Mesenchymal stem cell (in vitro differentiated cells and primary cell): Measurements from ENCODE around the gene SSU72. TPM values are rescaled to one million over a fixed set of nuclear protein-coding genes. Genes with fewer than 3 reads are reported as not detected.

Experiments
- DNase-seq: peaks from one replicate; pipeline ENCODE4 v3.0.0-alpha.2; 2013
- H2AFZ ChIP-seq: one replicate; pipeline ENCODE4 v1.6.1; 2013; ENCODE audit warnings: low read depth, mild to moderate bottlenecking, control low read depth, inconsistent platforms, low read length, moderate library complexity
- H2AK5ac ChIP-seq: 2 replicates; pipeline ENCODE4 v1.6.1; 2013; ENCODE audit warnings: low read length, moderate library complexity, mild to moderate bottlenecking, inconsistent platforms; ENCODE audit not compliant: severe bottlenecking
- H2BK120ac ChIP-seq: one replicate; pipeline ENCODE4 v1.6.1; 2013; ENCODE audit warnings: low read depth, mild to moderate bottlenecking, inconsistent platforms, low read length, moderate library complexity
- H2BK12ac ChIP-seq, 2 experiments: one replicate each; pipeline ENCODE4 v1.6.1; 2013; ENCODE audit warnings: inconsistent platforms in 2 of 2, low read length in 2 of 2, mild to moderate bottlenecking in 2 of 2, moderate library complexity in 2 of 2, control low read depth in 1 of 2
- H2BK15ac ChIP-seq: one replicate; pipeline ENCODE4 v1.6.1; 2013; ENCODE audit warnings: mild to moderate bottlenecking, low read depth, inconsistent platforms; ENCODE audit not compliant: poor library complexity, severe bottlenecking
- H2BK5ac ChIP-seq: 2 replicates; pipeline ENCODE4 v1.6.1; 2013; ENCODE audit warnings: low read depth, mild to moderate bottlenecking, low read length, control low read depth, inconsistent platforms; ENCODE audit not compliant: poor library complexity, severe bottlenecking
- H3K14ac ChIP-seq, 2 experiments: one replicate each; pipeline ENCODE4 v1.6.1; 2013; ENCODE audit warnings: inconsistent platforms in 2 of 2, low read length in 2 of 2, control low read depth in 1 of 2, mild to moderate bottlenecking in 1 of 2, moderate library complexity in 1 of 2
- H3K18ac ChIP-seq, 2 experiments: one replicate each; pipeline ENCODE4 v1.6.1; 2013; ENCODE audit warnings: inconsistent platforms in 2 of 2, low read length in 2 of 2, control low read depth in 1 of 2, low read depth in 1 of 2, mild to moderate bottlenecking in 1 of 2
- H3K23ac ChIP-seq, 2 experiments: one replicate each; pipeline ENCODE4 v1.6.1; 2013; ENCODE audit warnings: inconsistent platforms in 2 of 2, low read length in 2 of 2, mild to moderate bottlenecking in 2 of 2, moderate library complexity in 2 of 2, control low read depth in 1 of 2
- H3K27ac ChIP-seq: 2 replicates; pipeline ENCODE4 v1.5.1; 2013; ENCODE audit warnings: mild to moderate bottlenecking, moderate library complexity, low read length, control low read depth, inconsistent platforms; ENCODE audit not compliant: poor library complexity, severe bottlenecking
- H3K27me3 ChIP-seq, 2 experiments: 2 replicates each; pipeline versions ENCODE4 v1.6.1 to v1.7.0; 2013; ENCODE audit warnings: low read length in 2 of 2, mild to moderate bottlenecking in 2 of 2, moderate library complexity in 2 of 2, control low read depth in 1 of 2, inconsistent platforms in 1 of 2; ENCODE audit not compliant: control insufficient read depth in 1 of 2, insufficient read depth in 1 of 2
- H3K36me3 ChIP-seq, 2 experiments: 2 replicates each; pipeline versions ENCODE4 v1.6.1 to v1.7.0; 2013; ENCODE audit warnings: low read length in 2 of 2, control low read depth in 1 of 2, inconsistent platforms in 1 of 2, low read depth in 1 of 2, mild to moderate bottlenecking in 1 of 2; ENCODE audit not compliant: insufficient read depth in 2 of 2, control insufficient read depth in 1 of 2
- H3K4ac ChIP-seq, 2 experiments: one replicate each; pipeline ENCODE4 v1.6.1; 2013; ENCODE audit warnings: inconsistent platforms in 2 of 2, low read length in 2 of 2, mild to moderate bottlenecking in 2 of 2, moderate library complexity in 2 of 2, control low read depth in 1 of 2, low read depth in 1 of 2
- H3K4me1 ChIP-seq: 2 replicates; pipeline ENCODE4 v1.6.1; 2013; ENCODE audit warnings: low read depth, low read length, control low read depth; ENCODE audit not compliant: control insufficient read depth, insufficient read depth
- H3K4me2 ChIP-seq: 2 replicates; pipeline ENCODE4 v1.6.1; 2013; ENCODE audit warnings: low read length, mild to moderate bottlenecking, inconsistent platforms; ENCODE audit not compliant: poor library complexity, severe bottlenecking
- H3K4me3 ChIP-seq, 2 experiments: 2 replicates each; pipeline versions ENCODE4 v1.5.1 to v1.7.0; 2013; ENCODE audit warnings: low read length in 2 of 2, mild to moderate bottlenecking in 2 of 2, control low read depth in 1 of 2, low read depth in 1 of 2; ENCODE audit not compliant: insufficient read depth in 1 of 2
- H3K79me1 ChIP-seq: replicated peaks from 2 replicates; pipeline ENCODE4 v1.6.1; 2013; ENCODE audit warnings: mild to moderate bottlenecking, control low read depth, low read length, inconsistent platforms; ENCODE audit not compliant: poor library complexity, severe bottlenecking
- H3K9ac ChIP-seq: 2 replicates; pipeline ENCODE4 v1.7.0; 2013; ENCODE audit warnings: mild to moderate bottlenecking, low read length, moderate library complexity
- H3K9me3 ChIP-seq: 2 replicates; pipeline ENCODE4 v1.7.0; 2013; ENCODE audit warnings: mild to moderate bottlenecking, low read length; ENCODE audit not compliant: control insufficient read depth
- H4K8ac ChIP-seq: one replicate; pipeline ENCODE4 v1.6.1; 2013; ENCODE audit warnings: inconsistent platforms, mild to moderate bottlenecking, low read length, moderate library complexity
- H4K91ac ChIP-seq: one replicate; pipeline ENCODE4 v1.6.1; 2013; ENCODE audit warnings: mild to moderate bottlenecking, low read length, inconsistent platforms
- WGBS: methylation state at CpG from one replicate; pipeline ENCODE4 v1.1.7; 2013; ENCODE audit warnings: mixed read lengths; 5-methylcytosine and 5-hydroxymethylcytosine counted together
- polyA plus RNA-seq, 2 experiments: library from polyadenylated mRNA; stranded (reverse); fragments of 200-250 nt; gene quantifications; one replicate each; pipeline ENCODE4 v1.2.3, GENCODE V29; 2013

SSU72 gene
- 139 TPM for polyA plus RNA-seq (2013, experiment 1 of 2)
- polyA plus RNA-seq (2013, experiment 2 of 2): 138 TPM

- Histone ChIP-seq H2BK15ac (peak within 1 kb of the TSS; percentile 94), H3K4ac (peak within 1 kb of the TSS; percentile 88 to 97), H3K36me3 (peaks cover 9 to 11% of the 10 kb centered on the region in 2 experiments), H3K79me1 (peaks cover 5% of the 10 kb centered on the region), H3K27me3 (peaks cover 7 to 17% of the 10 kb centered on the region in 2 experiments), H3K4me1 (peaks cover 9% of the 10 kb centered on the region), H4K91ac (peak within 1 kb of the TSS; percentile 98), H3K9me3 (no peaks in the 10 kb centered on the region), H3K18ac (peak within 1 kb of the TSS; percentile 69 to 94), H2BK5ac (peak within 1 kb of the TSS; percentile 91), H2AK5ac (peak within 1 kb of the TSS; percentile 64), H3K14ac (peak within 1 kb of the TSS in 1 of 2 experiments; percentile 95), H2BK12ac (peak within 1 kb of the TSS in 1 of 2 experiments; percentile 57), H3K23ac (peak within 1 kb of the TSS; percentile 20 to 95), H3K4me3 (peak within 1 kb of the TSS; percentile 92 to 98), H2BK120ac (peak within 1 kb of the TSS; percentile 98), H3K27ac (peak within 1 kb of the TSS; percentile 89), H3K4me2 (peak within 1 kb of the TSS; percentile 76), H2AFZ (peak within 1 kb of the TSS; percentile 95), H4K8ac (peak within 1 kb of the TSS; percentile 100), H3K9ac (peak within 1 kb of the TSS; percentile 100)
- 3% methylated on average over 84 of the region's 87 CpGs for WGBS
- DNase-seq: peak; percentile 94
These were observed at the start of gene SSU72 for GRCh38 chr1:1574721-1575537. Gene SSU72, minus strand, starts transcription at chr1:1574863. Its CDS starts 306 bp downstream, at chr1:1574557.

- H3K4me1 ChIP-seq: peaks cover 23% of the 10 kb centered on the region
- no peak overlapping the region for H2AK5ac ChIP-seq
- no peak overlapping the region for H3K27ac ChIP-seq
- H3K27me3 ChIP-seq: no peaks in the 10 kb centered on the region
- no peak overlapping the region for H2AFZ ChIP-seq
- H3K14ac ChIP-seq: no peak overlapping the region
- no peak overlapping the region for H2BK15ac ChIP-seq
- no peak overlapping the region for H3K4me2 ChIP-seq
- 92% methylated on average over 46 of the region's 51 CpGs for WGBS
- no peak overlapping the region for H2BK120ac ChIP-seq
- H3K79me1 ChIP-seq: peaks cover 31% of the 10 kb centered on the region
- no peak overlapping the region for H3K4ac ChIP-seq
- no peak overlapping the region for H4K8ac ChIP-seq
- H3K36me3 ChIP-seq: peaks cover 6 to 93% of the 10 kb centered on the region in 2 experiments
- H3K4me3 ChIP-seq: no peak overlapping the region
- H3K23ac ChIP-seq: no peak overlapping the region
- H3K9ac ChIP-seq: no peak overlapping the region
- no peaks in the 10 kb centered on the region for H3K9me3 ChIP-seq
- H2BK5ac ChIP-seq: no peak overlapping the region
- H3K18ac ChIP-seq: no peak overlapping the region
- H2BK12ac ChIP-seq: no peak overlapping the region
- no peak for DNase-seq
- peak overlapping the region; percentile 52 for H4K91ac ChIP-seq
These were observed 49.2 kb upstream of the SSU72 start for GRCh38 chr1:1623631-1624442.

GRCh38 chr1:1623181-1623630 is 48.5 kb upstream of the SSU72 start:
- no peak overlapping the region for H2BK120ac ChIP-seq
- no peak for DNase-seq
- no peak overlapping the region for H3K18ac ChIP-seq
- no peak overlapping the region for H3K23ac ChIP-seq
- no peak overlapping the region for H3K14ac ChIP-seq
- H3K4me1 ChIP-seq: peaks cover 23% of the 10 kb centered on the region
- no peak overlapping the region for H2BK5ac ChIP-seq
- H3K27ac ChIP-seq: no peak overlapping the region
- H4K8ac ChIP-seq: no peak overlapping the region
- 97% methylated on average over 32 of the region's 33 CpGs for WGBS
- H3K27me3 ChIP-seq: no peaks in the 10 kb centered on the region
- no peak overlapping the region for H2BK12ac ChIP-seq
- no peak overlapping the region for H2AFZ ChIP-seq
- H3K36me3 ChIP-seq: peaks cover 10 to 93% of the 10 kb centered on the region in 2 experiments
- H4K91ac ChIP-seq: peak overlapping the region; percentile 52
- no peak overlapping the region for H2BK15ac ChIP-seq
- H3K4me3 ChIP-seq: no peak overlapping the region
- H3K9me3 ChIP-seq: no peaks in the 10 kb centered on the region
- no peak overlapping the region for H3K4me2 ChIP-seq
- no peak overlapping the region for H3K9ac ChIP-seq
- no peak overlapping the region for H2AK5ac ChIP-seq
- peaks cover 37% of the 10 kb centered on the region for H3K79me1 ChIP-seq
- H3K4ac ChIP-seq: no peak overlapping the region

- H3K4me1 ChIP-seq: peaks cover 23% of the 10 kb centered on the region
- no peak overlapping the region for H2BK15ac ChIP-seq
- H2BK120ac ChIP-seq: no peak overlapping the region
- no peak overlapping the region for H2BK12ac ChIP-seq
- H3K23ac ChIP-seq: no peak overlapping the region
- no peaks in the 10 kb centered on the region for H3K9me3 ChIP-seq
- peaks cover 41% of the 10 kb centered on the region for H3K79me1 ChIP-seq
- no peak overlapping the region for H3K14ac ChIP-seq
- no peak overlapping the region for H3K4me2 ChIP-seq
- DNase-seq: no peak
- no peak overlapping the region for H2BK5ac ChIP-seq
- H2AFZ ChIP-seq: no peak overlapping the region
- no peak overlapping the region for H3K27ac ChIP-seq
- H3K4ac ChIP-seq: no peak overlapping the region
- H3K9ac ChIP-seq: no peak overlapping the region
- H4K8ac ChIP-seq: no peak overlapping the region
- H3K36me3 ChIP-seq: peaks cover 10 to 93% of the 10 kb centered on the region in 2 experiments
- H3K4me3 ChIP-seq: no peak overlapping the region
- H2AK5ac ChIP-seq: no peak overlapping the region
- H3K18ac ChIP-seq: no peak overlapping the region
- no peaks in the 10 kb centered on the region for H3K27me3 ChIP-seq
- no peak overlapping the region for H4K91ac ChIP-seq
- 89% methylated on average over 17 of the region's 17 CpGs for WGBS
These were observed 48.1 kb upstream of the SSU72 start for GRCh38 chr1:1622788-1623094.
